ENCODE measurements around the gene TMEM151A.

DNA sequence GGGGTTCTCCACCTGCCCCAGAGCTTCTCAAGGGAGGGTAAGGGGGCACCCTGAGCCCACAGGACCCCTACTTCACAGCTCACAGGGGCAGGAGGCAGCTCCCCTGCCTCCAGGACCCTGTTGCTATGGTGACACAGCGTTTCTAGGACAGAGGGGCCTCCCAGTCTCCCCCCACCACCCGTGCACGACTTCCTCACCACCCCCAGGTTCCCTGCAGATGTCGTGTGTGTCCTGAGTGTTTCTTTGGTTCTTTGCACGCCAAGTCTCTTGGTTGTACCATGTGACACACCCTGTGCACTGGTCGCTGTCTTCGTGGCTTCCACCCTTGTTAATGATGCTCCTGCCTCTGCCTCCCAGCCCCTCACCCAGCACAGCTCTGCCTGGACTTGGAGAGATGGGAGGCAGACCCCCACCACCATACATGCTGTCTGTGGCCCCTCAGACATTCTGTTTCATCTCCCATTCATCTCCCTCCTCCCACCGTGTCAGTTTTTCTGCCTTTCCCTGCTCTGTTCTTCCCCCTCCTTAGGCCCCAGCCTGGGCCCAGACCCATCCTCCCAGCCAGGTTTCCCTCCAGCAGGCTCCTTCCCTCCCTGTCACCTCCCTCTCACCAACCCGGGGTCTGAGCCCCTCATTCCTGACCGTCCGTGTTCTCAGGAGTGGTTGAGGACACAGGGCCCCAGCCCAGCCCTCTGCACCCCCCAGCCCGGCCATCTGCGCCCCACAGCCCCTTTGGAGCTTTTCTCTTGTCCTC, 47.7 kb upstream of the TMEM151A start:
- TF ChIP-seq EZH2 (IDR thresholded peaks at IDR 0.05) (no peak), CTCF (IDR thresholded peaks at IDR 0.05) (no peak)

Measured in neural progenitor cell (in vitro differentiated cells).